Prostate gland (tissue), 2 donors: ENCODE measurements around the gene SPG7. TPM values are rescaled to one million over a fixed set of nuclear protein-coding genes. Genes with fewer than 3 reads are reported as not detected.

Experiments
- DNase-seq: peaks from one replicate; pipeline ENCODE4 v3.0.0-alpha.2; 2019; ENCODE audit warnings: low spot score
- H3K27ac ChIP-seq, 2 donors: fragments of 200-600 bp; sonication (generic); 2 replicates each; pipeline ENCODE4 v1.5.1; 2017 to 2019
- H3K27me3 ChIP-seq: fragments of 200-600 bp; sonication (generic); replicated peaks from 2 replicates; pipeline ENCODE4 v1.5.1; 2019; ENCODE audit not compliant: insufficient read depth
- H3K36me3 ChIP-seq, 2 donors: fragments of 200-600 bp; sonication (generic); 1 replicate in 1 of 2; 2 replicates in 1 of 2; pipeline versions ENCODE4 v1.5.1 to v1.8.1; 2017 to 2019
- H3K4me1 ChIP-seq: fragments of 200-600 bp; sonication (generic); replicated peaks from 2 replicates; pipeline ENCODE4 v1.5.1; 2019
- H3K4me3 ChIP-seq, 2 donors: fragments of 200-600 bp; sonication (generic); 2 replicates each; pipeline ENCODE4 v1.5.1; 2017 to 2019
- H3K9me3 ChIP-seq: fragments of 200-600 bp; sonication (generic); 2 replicates; pipeline ENCODE4 v1.5.1; 2017
- CTCF ChIP-seq, 4 experiments: fragments of 200-600 bp in 2 of 4; fragments of 450-650 bp in 2 of 4; sonication (generic) in 2 of 4; IDR thresholded peaks; 1 replicate in 3 of 4; 2 replicates in 1 of 4; pipeline ENCODE4 v1.5.1; 2016 to 2019; ENCODE audit warnings: antibody characterized with exemption in 4 of 4, mild to moderate bottlenecking in 2 of 4, moderate library complexity in 2 of 4
- POLR2A ChIP-seq: fragments of 450-650 bp; IDR thresholded peaks from one replicate; pipeline ENCODE4 v1.6.1; 2016; ENCODE audit warnings: antibody characterized with exemption, mild to moderate bottlenecking
- POLR2AphosphoS5 ChIP-seq: sonication (generic); formaldehyde crosslinking; IDR thresholded peaks from one replicate; pipeline ENCODE4 v1.6.1; 2017; ENCODE audit warnings: antibody characterized with exemption
- WGBS: methylation state at CpG from one replicate; pipeline ENCODE4 v1.1.5; 2018; 5-methylcytosine and 5-hydroxymethylcytosine counted together
- intact Hi-C: fragments of 100-400 bp; cut with DNase I; formaldehyde crosslinking; loops from one replicate; pipeline ENCODE4 v1.14.2; 2022
- total RNA-seq, 2 donors: library from RNA; depleted of rRNA; stranded (reverse); fragments of >200 nt; gene quantifications; one replicate each; pipeline ENCODE4 v1.1.0, GENCODE V29; 2016

Gene SPG7
- total RNA-seq, 2 donors from 2014 or later: 128 to 165 TPM

GRCh38 chr16:89536371-89536770, 28.2 kb downstream of the SPG7 start:
- WGBS: 91% methylated on average over 24 of the region's 24 CpGs
- no peak for DNase-seq

GRCh38 chr16:89536886-89537548, 28.8 kb downstream of the SPG7 start:
- no peak for TF ChIP-seq CTCF (IDR thresholded peaks at IDR 0.05)
- no peak for TF ChIP-seq POLR2A
- no peak for TF ChIP-seq POLR2AphosphoS5
- WGBS: 87% methylated on average over 36 of the region's 36 CpGs
- Histone ChIP-seq H3K4me1 (no peaks in the 10 kb centered on the region), H3K27me3 (no peaks in the 10 kb centered on the region), H3K9me3 (no peaks in the 10 kb centered on the region), H3K27ac (no peak overlapping the region), H3K36me3 (peaks cover 0 to 12% of the 10 kb centered on the region in 2 donors), H3K4me3 (no peak overlapping the region)
- intact Hi-C loops: no loop called here
- DNase-seq: no peak

More at GRCh38 chr16:89536371-89536770, 28.2 kb downstream of the SPG7 start:
- H3K4me1 ChIP-seq: no peaks in the 10 kb centered on the region
- TF ChIP-seq CTCF (IDR thresholded peaks at IDR 0.05) (no peak), POLR2A (no peak), POLR2AphosphoS5 (no peak)
- intact Hi-C loops: no loop called here
- H3K36me3 ChIP-seq: peaks cover 0 to 19% of the 10 kb centered on the region in 2 donors
- H3K27ac ChIP-seq: no peak overlapping the region
- no peaks in the 10 kb centered on the region for H3K9me3 ChIP-seq
- no peaks in the 10 kb centered on the region for H3K27me3 ChIP-seq
- H3K4me3 ChIP-seq: no peak overlapping the region

- H3K4me1 ChIP-seq: no peaks in the 10 kb centered on the region
- intact Hi-C loops: no loop called here
- H3K27me3 ChIP-seq: no peaks in the 10 kb centered on the region
- TF ChIP-seq POLR2A (no peak), CTCF (IDR thresholded peaks at IDR 0.05) (no peak), POLR2AphosphoS5 (no peak)
- H3K9me3 ChIP-seq: no peaks in the 10 kb centered on the region
- H3K4me3 ChIP-seq: no peak overlapping the region
- H3K36me3 ChIP-seq: peaks cover 0 to 12% of the 10 kb centered on the region in 2 donors
- no peak for DNase-seq
- H3K27ac ChIP-seq: no peak overlapping the region
- WGBS: 94% methylated on average over 6 of the region's 7 CpGs
These were observed 29.3 kb downstream of the SPG7 start for GRCh38 chr16:89537549-89537925.

- DNase-seq: no peak
- Histone ChIP-seq H3K36me3 (peaks cover 0 to 12% of the 10 kb centered on the region in 2 donors), H3K27me3 (no peaks in the 10 kb centered on the region), H3K4me3 (no peak overlapping the region), H3K27ac (no peak overlapping the region), H3K4me1 (no peaks in the 10 kb centered on the region), H3K9me3 (no peaks in the 10 kb centered on the region)
- 94% methylated on average over 12 of the region's 12 CpGs for WGBS
- TF ChIP-seq POLR2AphosphoS5 (no peak), CTCF (IDR thresholded peaks at IDR 0.05) (no peak), POLR2A (no peak)
- intact Hi-C loops: no loop called here
These were observed 30.1 kb downstream of the SPG7 start for GRCh38 chr16:89538286-89538685.

GRCh38 chr16:89540557-89540956, 32.4 kb downstream of the SPG7 start:
- no peak for TF ChIP-seq CTCF (IDR thresholded peaks at IDR 0.05)
- TF ChIP-seq POLR2AphosphoS5: no peak
- no peak for TF ChIP-seq POLR2A
- Histone ChIP-seq H3K9me3 (no peaks in the 10 kb centered on the region), H3K27ac (no peak overlapping the region), H3K4me3 (no peak overlapping the region), H3K27me3 (no peaks in the 10 kb centered on the region), H3K36me3 (peaks cover 0 to 7% of the 10 kb centered on the region in 2 donors), H3K4me1 (no peaks in the 10 kb centered on the region)
- intact Hi-C loops: no loop called here
- DNase-seq: no peak
- WGBS: 90% methylated on average over 13 of the region's 13 CpGs
